CD14-positive monocyte (primary cell): Measurements from ENCODE around the gene CLC. TPM values are rescaled to one million over a fixed set of nuclear protein-coding genes. Genes with fewer than 3 reads are reported as not detected.
"Not testable (repeated sequence)": the region's sequence is repeated elsewhere in the genome, so short reads cannot be mapped to it uniquely, and the experiment has no call there.

ENCODE experiments used
- DNase-seq, 3 donors: peaks; one replicate each; pipeline ENCODE4 v3.0.0-alpha.2; 2011 to 2022
- H2AFZ ChIP-seq: 2 replicates; pipeline ENCODE4 v1.6.0; 2012; ENCODE audit warnings: mild to moderate bottlenecking, low read depth, low read length, inconsistent platforms; ENCODE audit not compliant: insufficient read depth, poor library complexity, severe bottlenecking
- H3K27ac ChIP-seq, 2 donors: 1 replicate in 1 of 2; 2 replicates in 1 of 2; pipeline ENCODE4 v1.5.1; 2012 to 2013; ENCODE audit warnings: low read length in 2 of 2, control low read depth in 1 of 2, inconsistent platforms in 1 of 2, low read depth in 1 of 2, mild to moderate bottlenecking in 1 of 2
- H3K27me3 ChIP-seq, 2 donors: one replicate each; pipeline versions ENCODE4 v1.6.0 to v1.6.1; 2011 to 2013; ENCODE audit warnings: low read length in 2 of 2; ENCODE audit not compliant: control insufficient read depth in 2 of 2, insufficient read depth in 2 of 2
- H3K36me3 ChIP-seq, 2 donors: replicated peaks in 1 of 2; 1 replicate in 1 of 2; 2 replicates in 1 of 2; pipeline versions ENCODE4 v1.5.1 to v1.6.1; 2012 to 2013; ENCODE audit warnings: low read length in 2 of 2, control low read depth in 1 of 2, inconsistent platforms in 1 of 2, mild to moderate bottlenecking in 1 of 2; ENCODE audit not compliant: insufficient read depth in 2 of 2, control insufficient read depth in 1 of 2
- H3K4me1 ChIP-seq, 2 donors: 1 replicate in 1 of 2; 2 replicates in 1 of 2; pipeline versions ENCODE4 v1.5.1 to v1.6.1; 2012 to 2013; ENCODE audit warnings: low read length in 2 of 2, control low read depth in 1 of 2, inconsistent platforms in 1 of 2, mild to moderate bottlenecking in 1 of 2, moderate library complexity in 1 of 2; ENCODE audit not compliant: insufficient read depth in 2 of 2, control insufficient read depth in 1 of 2
- H3K4me2 ChIP-seq: replicated peaks from 2 replicates; pipeline ENCODE3; 2012; ENCODE audit warnings: low read length, moderate library complexity, mild to moderate bottlenecking; ENCODE audit not compliant: poor library complexity, severe bottlenecking; ENCODE audit errors: extremely low read depth
- H3K4me3 ChIP-seq, 3 experiments: fragments of 200-600 bp in 1 of 3; sonication (generic) in 1 of 3; replicated peaks in 1 of 3; 1 replicate in 2 of 3; 2 replicates in 1 of 3; pipeline ENCODE4 v1.5.1; 2011 to 2013; ENCODE audit warnings: low read length in 3 of 3, mild to moderate bottlenecking in 3 of 3, control low read depth in 2 of 3, low read depth in 2 of 3, inconsistent platforms in 1 of 3, moderate library complexity in 1 of 3
- H3K79me2 ChIP-seq: 2 replicates; pipeline ENCODE4 v1.6.0; 2012; ENCODE audit warnings: mild to moderate bottlenecking, control low read depth, inconsistent platforms, low read length, moderate library complexity; ENCODE audit not compliant: insufficient read depth
- H3K9ac ChIP-seq: 2 replicates; pipeline ENCODE4 v1.6.0; 2017; ENCODE audit warnings: low read length, mild to moderate bottlenecking; ENCODE audit not compliant: insufficient read depth, poor library complexity, severe bottlenecking
- H3K9me3 ChIP-seq, 2 donors: replicated peaks in 1 of 2; 1 replicate in 1 of 2; 2 replicates in 1 of 2; pipeline versions ENCODE4 v1.5.1 to v1.6.1; 2012 to 2013; ENCODE audit warnings: low read length in 2 of 2, control low read depth in 1 of 2; ENCODE audit not compliant: control insufficient read depth in 1 of 2, insufficient read depth in 1 of 2
- H4K20me1 ChIP-seq: 2 replicates; pipeline ENCODE4 v1.6.0; 2012; ENCODE audit warnings: mild to moderate bottlenecking, low read length, control low read depth, moderate library complexity; ENCODE audit not compliant: insufficient read depth
- H3K27ac Mint-ChIP-seq, 7 donors: one replicate each; pipeline ENCODE4 v1.8.0; 2020; ENCODE audit warnings: mild to moderate bottlenecking in 7 of 7, mixed read lengths in 7 of 7, moderate library complexity in 6 of 7, inconsistent platforms in 2 of 7
- H3K27me3 Mint-ChIP-seq, 3 donors: one replicate each; pipeline ENCODE4 v1.8.0; 2021 to 2022; ENCODE audit warnings: low read depth in 3 of 3, mild to moderate bottlenecking in 3 of 3, mixed read lengths in 3 of 3, moderate library complexity in 3 of 3, inconsistent platforms in 1 of 3
- H3K36me3 Mint-ChIP-seq, 2 donors: one replicate each; pipeline ENCODE4 v1.8.0; 2020; ENCODE audit warnings: mixed read lengths in 2 of 2, inconsistent platforms in 1 of 2, mild to moderate bottlenecking in 1 of 2
- H3K4me1 Mint-ChIP-seq: one replicate; pipeline ENCODE4 v1.8.0; 2020; ENCODE audit warnings: mild to moderate bottlenecking, mixed read lengths
- H3K4me3 Mint-ChIP-seq, 2 donors: one replicate each; pipeline ENCODE4 v1.8.0; 2020; ENCODE audit warnings: mild to moderate bottlenecking in 2 of 2, mixed read lengths in 2 of 2, moderate library complexity in 1 of 2
- H3K9me3 Mint-ChIP-seq, 7 donors: one replicate each; pipeline ENCODE4 v1.8.0; 2020 to 2022; ENCODE audit warnings: mixed read lengths in 7 of 7, mild to moderate bottlenecking in 6 of 7, moderate library complexity in 6 of 7, inconsistent platforms in 2 of 7
- CTCF ChIP-seq: fragments of 200-600 bp; IDR thresholded peaks from one replicate; pipeline ENCODE4 v1.8.0; 2022; ENCODE audit warnings: antibody characterized with exemption, mild to moderate bottlenecking
- WGBS: methylation state at CpG from one replicate; pipeline ENCODE4 v1.1.5; 2013; ENCODE audit warnings: missing lambda C conversion rate; ENCODE audit not compliant: insufficient coverage; 5-methylcytosine and 5-hydroxymethylcytosine counted together
- intact Hi-C, 2 donors: fragments of 100-400 bp; cut with micrococcal nuclease; formaldehyde crosslinking; loops; one replicate each; pipeline versions ENCODE4 v1.15.0 to v1.15.1; 2023
- polyA plus RNA-seq, 3 donors: library from polyadenylated mRNA; depleted of rRNA in 1 of 3; unstranded in 2 of 3; stranded (reverse) in 1 of 3; fragments of 300-500 nt in 2 of 3; fragments of >200 nt in 1 of 3; fragmentation: Illumina TruSeq in 2 of 3; gene quantifications; 1 replicate in 2 of 3; 2 replicates in 1 of 3; pipeline ENCODE4 v1.2.3, GENCODE V29; 2012 to 2021

CLC gene
- polyA plus RNA-seq, 3 donors = 0.82 to 1.9 TPM; not detected in 1

GRCh38 chr19:39768334-39768733 is 30.5 kb upstream of the CLC start:
- no peak for DNase-seq
- Histone ChIP-seq H3K4me1 (no peaks in the 10 kb centered on the region), H3K27ac (no peak overlapping the region), H3K4me2 (no peak overlapping the region), H3K79me2 (no peaks in the 10 kb centered on the region), H3K9me3 (peaks cover 6 to 8% of the 10 kb centered on the region in 2 donors), H4K20me1 (no peaks in the 10 kb centered on the region), H3K36me3 (no peaks in the 10 kb centered on the region), H3K27me3 (peaks cover 0 to 4% of the 10 kb centered on the region in 2 donors), H3K4me3 (no peak overlapping the region), H3K9ac (no peak overlapping the region), H2AFZ (no peak overlapping the region)
- no peak overlapping the region for H3K4me3 Mint-ChIP-seq
- peaks cover 2 to 11% (median 6%) of the 10 kb centered on the region in 7 donors for H3K9me3 Mint-ChIP-seq
- no peaks in the 10 kb centered on the region for H3K4me1 Mint-ChIP-seq
- H3K27ac Mint-ChIP-seq = no peak overlapping the region
- no peak for TF ChIP-seq CTCF
- 86% methylated on average over 6 of the region's 8 CpGs for WGBS
- no peaks in the 10 kb centered on the region for H3K36me3 Mint-ChIP-seq
- intact Hi-C loops = loop anchor here in 1 of 2 donors (5.0 kb wide), 1 partner anchor 216 kb away; no protein-coding TSS in a partner anchor
- peaks cover 5 to 14% (median 5%) of the 10 kb centered on the region in 3 donors for H3K27me3 Mint-ChIP-seq

- intact Hi-C loops = loop anchor here in 1 of 2 donors (5.0 kb wide), 1 partner anchor 213 kb away; no protein-coding TSS in a partner anchor
- Mint-ChIP-seq H3K4me1 (no peaks in the 10 kb centered on the region), H3K4me3 (no peak overlapping the region), H3K27ac (no peak overlapping the region), H3K36me3 (no peaks in the 10 kb centered on the region), H3K9me3 (peaks cover 2 to 11% (median 6%) of the 10 kb centered on the region in 7 donors), H3K27me3 (peaks cover 7 to 20% (median 9%) of the 10 kb centered on the region in 3 donors)
- Histone ChIP-seq H3K79me2 (no peaks in the 10 kb centered on the region), H3K9ac (no peak overlapping the region), H2AFZ (no peak overlapping the region), H3K9me3 (peaks cover 6 to 8% of the 10 kb centered on the region in 2 donors), H3K4me2 (no peak overlapping the region), H3K4me3 (no peak overlapping the region), H3K27me3 (no peaks in the 10 kb centered on the region), H3K27ac (no peak overlapping the region), H4K20me1 (no peaks in the 10 kb centered on the region), H3K4me1 (no peaks in the 10 kb centered on the region), H3K36me3 (no peaks in the 10 kb centered on the region)
- DNase-seq = peak; percentile 15 to 48 (median 40)
- no CpG with 5 or more reads among the region's 16 CpGs for WGBS
- TF ChIP-seq CTCF = peak; percentile 81
Measured at GRCh38 chr19:39765091-39766076, 27.6 kb upstream of the CLC start.

GRCh38 chr19:39761851-39762250 is 24.0 kb upstream of the CLC start:
- H3K36me3 Mint-ChIP-seq, H2AFZ ChIP-seq, H3K4me1 ChIP-seq, H3K4me3 Mint-ChIP-seq, H3K27me3 ChIP-seq, H3K9me3 Mint-ChIP-seq, H3K4me1 Mint-ChIP-seq, DNase-seq, H3K9ac ChIP-seq, H3K9me3 ChIP-seq, H3K79me2 ChIP-seq, H3K4me2 ChIP-seq, H4K20me1 ChIP-seq, H3K27ac ChIP-seq, H3K4me3 ChIP-seq, intact Hi-C loops, H3K36me3 ChIP-seq: not testable (repeated sequence)
- WGBS = no CpG with 5 or more reads among the region's 1 CpG
- Mint-ChIP-seq H3K27me3 (peaks cover 4 to 18% (median 12%) of the 10 kb centered on the region in 3 donors), H3K27ac (peak overlapping the region in 1 of 7 donors; percentile 6)
